Measurements from ENCODE around the gene ARMC3. TPM values are rescaled to one million over a fixed set of nuclear protein-coding genes. Genes with fewer than 3 reads are reported as not detected.

ARMC3 gene
- total and polyA plus RNA-seq, 9 of the 15 experiments (the other 6 are each of a cell fraction or from before 2014, with no cell fraction given), result 0.33 to 1.1 (median 0.62) TPM

GRCh38 chr10:23055424-23056185 is 127.8 kb downstream of the ARMC3 start (continued):
- TF ChIP-seq, protein P1, sequence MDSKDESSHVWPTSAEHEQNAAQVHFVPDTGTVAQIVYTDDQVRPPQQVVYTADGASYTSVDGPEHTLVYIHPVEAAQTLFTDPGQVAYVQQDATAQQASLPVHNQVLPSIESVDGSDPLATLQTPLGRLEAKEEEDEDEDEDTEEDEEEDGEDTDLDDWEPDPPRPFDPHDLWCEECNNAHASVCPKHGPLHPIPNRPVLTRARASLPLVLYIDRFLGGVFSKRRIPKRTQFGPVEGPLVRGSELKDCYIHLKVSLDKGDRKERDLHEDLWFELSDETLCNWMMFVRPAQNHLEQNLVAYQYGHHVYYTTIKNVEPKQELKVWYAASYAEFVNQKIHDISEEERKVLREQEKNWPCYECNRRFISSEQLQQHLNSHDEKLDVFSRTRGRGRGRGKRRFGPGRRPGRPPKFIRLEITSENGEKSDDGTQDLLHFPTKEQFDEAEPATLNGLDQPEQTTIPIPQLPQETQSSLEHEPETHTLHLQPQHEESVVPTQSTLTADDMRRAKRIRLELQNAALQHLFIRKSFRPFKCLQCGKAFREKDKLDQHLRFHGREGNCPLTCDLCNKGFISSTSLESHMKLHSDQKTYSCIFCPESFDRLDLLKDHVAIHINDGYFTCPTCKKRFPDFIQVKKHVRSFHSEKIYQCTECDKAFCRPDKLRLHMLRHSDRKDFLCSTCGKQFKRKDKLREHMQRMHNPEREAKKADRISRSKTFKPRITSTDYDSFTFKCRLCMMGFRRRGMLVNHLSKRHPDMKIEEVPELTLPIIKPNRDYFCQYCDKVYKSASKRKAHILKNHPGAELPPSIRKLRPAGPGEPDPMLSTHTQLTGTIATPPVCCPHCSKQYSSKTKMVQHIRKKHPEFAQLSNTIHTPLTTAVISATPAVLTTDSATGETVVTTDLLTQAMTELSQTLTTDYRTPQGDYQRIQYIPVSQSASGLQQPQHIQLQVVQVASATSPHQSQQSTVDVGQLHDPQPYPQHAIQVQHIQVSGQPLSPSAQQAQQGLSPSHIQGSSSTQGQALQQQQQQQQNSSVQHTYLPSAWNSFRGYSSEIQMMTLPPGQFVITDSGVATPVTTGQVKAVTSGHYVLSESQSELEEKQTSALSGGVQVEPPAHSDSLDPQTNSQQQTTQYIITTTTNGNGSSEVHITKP (IDR thresholded peaks at IDR 0.05; ENCODE audit: partially characterized antibody), result no peak
- TF ChIP-seq THRAP3 (IDR thresholded peaks at IDR 0.05; ENCODE audit: borderline replicate concordance) (peak; percentile 72; the same call in 1 of the 2 replicates), POLR2H (tag; IDR thresholded peaks at IDR 0.05; ENCODE audit: low read depth) (peak; percentile 97), NRF1 (conservative IDR thresholded peaks at IDR 0.05 in 1 of 2, IDR thresholded peaks at IDR 0.05 in 1 of 2) (no peak), FIP1L1 (IDR thresholded peaks at IDR 0.05; ENCODE audit: low read depth, low read length, poor library complexity, severe bottlenecking) (no peak), ZNF311 (CRISPR knock-in tag; IDR thresholded peaks at IDR 0.05) (no peak), FOXJ2 (tag; IDR thresholded peaks at IDR 0.05) (no peak), CEBPZ (IDR thresholded peaks at IDR 0.05; ENCODE audit: borderline replicate concordance, low read depth, low read length) (no peak), ADNP (tag; IDR thresholded peaks at IDR 0.05) (no peak), ZNF232 (CRISPR knock-in tag; IDR thresholded peaks at IDR 0.05) (no peak), MAZ (CRISPR knock-in tag; conservative IDR thresholded peaks at IDR 0.05 in 1 of 2, IDR thresholded peaks at IDR 0.05 in 1 of 2) (0 out of 4 replicates have a peak, but pooled peaks of 1 of the 2 experiments have one; percentile 10), ZNF551 (CRISPR knock-in tag; IDR thresholded peaks at IDR 0.05) (peak; percentile 73), KHSRP (IDR thresholded peaks at IDR 0.05) (peak; percentile 92; the same call in 1 of the 2 replicates), IRF1 (CRISPR knock-in tag; IDR thresholded peaks at IDR 0.05; ENCODE audit: borderline replicate concordance) (no peak), FOXA3 (CRISPR knock-in tag; conservative IDR thresholded peaks at IDR 0.05 in 1 of 2, IDR thresholded peaks at IDR 0.05 in 1 of 2) (0 out of 4 replicates have a peak, but pooled peaks of 1 of the 2 experiments have one; percentile 7), ZNF354B (CRISPR knock-in tag; IDR thresholded peaks at IDR 0.05) (0 out of 2 replicates have a peak, but pooled peaks have one; percentile 44), MTF1 (CRISPR knock-in tag; IDR thresholded peaks at IDR 0.05; ENCODE audit: borderline replicate concordance) (no peak), ZNF12 (CRISPR knock-in tag; IDR thresholded peaks at IDR 0.05) (no peak), SIX5 (IDR thresholded peaks at IDR 0.05; ENCODE audit: borderline replicate concordance in 1 of 2, insufficient read depth in 1 of 2, low read depth in 1 of 2, low read length in 2 of 2) (no peak)

Measured in K562 (cell line).